ENCODE measurements around the gene WDR27.

- TF ChIP-seq, protein P1, sequence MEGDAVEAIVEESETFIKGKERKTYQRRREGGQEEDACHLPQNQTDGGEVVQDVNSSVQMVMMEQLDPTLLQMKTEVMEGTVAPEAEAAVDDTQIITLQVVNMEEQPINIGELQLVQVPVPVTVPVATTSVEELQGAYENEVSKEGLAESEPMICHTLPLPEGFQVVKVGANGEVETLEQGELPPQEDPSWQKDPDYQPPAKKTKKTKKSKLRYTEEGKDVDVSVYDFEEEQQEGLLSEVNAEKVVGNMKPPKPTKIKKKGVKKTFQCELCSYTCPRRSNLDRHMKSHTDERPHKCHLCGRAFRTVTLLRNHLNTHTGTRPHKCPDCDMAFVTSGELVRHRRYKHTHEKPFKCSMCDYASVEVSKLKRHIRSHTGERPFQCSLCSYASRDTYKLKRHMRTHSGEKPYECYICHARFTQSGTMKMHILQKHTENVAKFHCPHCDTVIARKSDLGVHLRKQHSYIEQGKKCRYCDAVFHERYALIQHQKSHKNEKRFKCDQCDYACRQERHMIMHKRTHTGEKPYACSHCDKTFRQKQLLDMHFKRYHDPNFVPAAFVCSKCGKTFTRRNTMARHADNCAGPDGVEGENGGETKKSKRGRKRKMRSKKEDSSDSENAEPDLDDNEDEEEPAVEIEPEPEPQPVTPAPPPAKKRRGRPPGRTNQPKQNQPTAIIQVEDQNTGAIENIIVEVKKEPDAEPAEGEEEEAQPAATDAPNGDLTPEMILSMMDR (IDR thresholded peaks at IDR 0.05; ENCODE audit: low read length), result no peak
- TF ChIP-seq EZH2 (IDR thresholded peaks at IDR 0.05; ENCODE audit: borderline replicate concordance, low read length), result no peak
Measured at GRCh38 chr6:169638388-169638787, 63.4 kb downstream of the WDR27 start.
